Activated CD8-positive, alpha-beta memory T cell treated with anti-CD3 and anti-CD28 coated beads, Interleukin-2, amount 50 U/mL, for 24 hours (primary cell): ENCODE measurements around the gene ANKRD55.
"Not testable (repeated sequence)": the region's sequence is repeated elsewhere in the genome, so short reads cannot be mapped to it uniquely, and the experiment has no call there.

Source experiments
- DNase-seq: peaks from one replicate; pipeline ENCODE4 v3.0.0-alpha.2; 2020; ENCODE audit errors: extremely low read depth

ANKRD55 gene

DNA sequence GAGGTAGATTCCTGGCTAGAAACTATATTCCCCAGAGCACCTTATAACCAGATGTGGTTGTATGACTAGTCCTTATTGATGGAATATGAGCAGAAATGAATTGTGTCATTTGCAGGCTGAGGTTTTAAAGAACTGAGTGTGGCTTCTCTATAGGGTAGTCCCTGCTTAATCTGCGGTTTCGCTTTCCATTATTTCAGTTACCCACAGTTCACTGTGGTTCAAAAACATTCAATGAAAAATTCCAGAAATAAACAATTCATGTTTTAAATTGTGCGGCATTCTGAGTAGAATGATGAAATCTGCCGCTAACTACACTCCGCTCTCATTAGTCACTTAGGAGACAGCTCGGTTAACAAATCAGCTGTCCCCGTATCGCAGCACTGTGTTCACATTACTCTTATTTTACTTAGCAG lies 65.1 kb downstream of the ANKRD55 start:
- DNase-seq: no peak

DNA sequence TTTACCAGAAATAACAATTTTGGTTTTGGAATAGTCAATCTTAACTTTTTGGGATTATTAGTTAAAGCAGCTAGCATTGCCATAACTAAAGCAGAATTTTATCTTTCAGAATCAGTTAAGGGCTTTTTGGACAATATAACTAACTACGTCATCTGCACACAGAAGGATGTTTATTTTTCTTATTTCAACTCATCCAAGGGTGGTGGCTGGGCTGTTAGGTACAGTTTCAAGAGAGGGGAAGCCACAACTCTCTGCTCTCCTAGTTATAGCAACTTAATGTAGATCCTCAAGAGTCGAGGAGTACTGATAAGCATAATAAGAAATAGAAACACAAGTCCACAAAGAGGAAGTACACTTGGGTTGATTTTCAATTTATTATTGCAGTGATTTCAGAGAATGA lies 65.6 kb downstream of the ANKRD55 start:
- no peak for DNase-seq

DNA sequence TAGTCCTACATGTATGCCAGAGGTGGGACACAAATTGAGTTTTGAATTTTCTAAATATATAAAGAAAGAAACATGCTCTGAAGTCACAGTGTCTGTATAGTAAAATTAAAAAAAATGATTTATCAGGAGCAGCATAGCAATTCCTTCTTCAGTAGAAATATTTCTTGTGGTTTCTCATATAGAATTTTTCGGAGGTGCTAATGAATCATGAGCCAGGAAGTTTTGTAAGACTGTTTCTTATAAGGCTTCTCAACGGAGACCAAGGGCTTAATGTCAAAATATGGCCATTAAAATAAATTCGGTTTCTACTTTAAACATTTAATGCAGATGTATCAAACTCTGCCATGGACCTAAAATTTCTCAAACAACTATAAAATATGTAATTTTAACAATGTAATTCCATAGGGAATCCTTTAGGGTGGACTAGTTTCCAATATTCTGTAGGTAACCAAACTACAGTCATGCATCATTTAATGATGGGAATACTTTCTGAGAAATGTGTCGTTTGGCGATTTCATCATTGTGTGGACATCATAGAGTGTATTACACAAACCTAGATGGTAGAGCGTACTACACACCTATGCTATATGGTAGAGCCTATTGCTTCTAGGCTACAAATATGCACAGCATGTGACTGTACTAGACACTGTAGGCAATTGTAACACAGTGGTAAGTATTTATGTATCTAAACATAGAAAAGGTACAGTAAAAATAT lies 66.3 kb downstream of the ANKRD55 start:
- DNase-seq: no peak

DNA sequence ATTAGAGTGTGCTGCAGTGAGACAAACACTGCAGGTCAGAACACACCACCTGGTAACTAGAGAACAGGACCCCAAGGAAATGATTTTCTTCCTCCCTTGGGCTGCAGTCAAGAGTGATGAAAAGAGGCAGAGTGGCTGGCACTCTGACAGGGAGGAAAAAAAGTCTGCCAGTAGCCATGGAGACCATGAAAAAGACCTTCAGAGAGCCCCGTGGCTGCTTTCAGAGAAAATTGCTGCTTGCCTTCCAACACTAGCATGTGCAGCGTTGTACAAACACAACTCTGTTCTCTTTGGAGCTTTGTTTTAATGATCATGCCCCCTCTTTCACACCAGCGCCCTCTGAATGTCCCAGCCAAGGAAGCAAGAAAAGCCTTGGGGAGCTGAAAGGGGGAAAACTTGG lies 68.8 kb downstream of the ANKRD55 start:
- DNase-seq: no peak

DNA sequence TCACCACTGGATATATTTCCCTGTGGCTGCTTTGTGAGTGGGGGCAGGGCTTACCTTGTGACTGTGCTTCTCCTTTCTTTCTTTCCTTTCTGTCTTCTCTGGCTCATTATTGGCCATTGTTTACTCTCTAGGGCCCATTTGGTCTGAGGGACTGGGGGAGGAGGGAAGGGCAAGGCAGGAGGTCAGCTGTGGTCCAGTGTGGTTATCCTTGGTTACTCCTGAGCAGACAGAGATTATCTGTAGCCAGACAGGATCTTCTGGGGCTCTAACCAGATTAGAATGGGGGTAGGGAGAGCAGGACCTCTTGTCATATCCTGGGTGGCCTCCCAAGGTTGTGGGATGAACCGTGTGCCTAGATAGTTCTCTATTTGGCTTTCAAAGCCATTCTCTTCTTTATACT lies 71.2 kb downstream of the ANKRD55 start:
- DNase-seq: no peak

DNA sequence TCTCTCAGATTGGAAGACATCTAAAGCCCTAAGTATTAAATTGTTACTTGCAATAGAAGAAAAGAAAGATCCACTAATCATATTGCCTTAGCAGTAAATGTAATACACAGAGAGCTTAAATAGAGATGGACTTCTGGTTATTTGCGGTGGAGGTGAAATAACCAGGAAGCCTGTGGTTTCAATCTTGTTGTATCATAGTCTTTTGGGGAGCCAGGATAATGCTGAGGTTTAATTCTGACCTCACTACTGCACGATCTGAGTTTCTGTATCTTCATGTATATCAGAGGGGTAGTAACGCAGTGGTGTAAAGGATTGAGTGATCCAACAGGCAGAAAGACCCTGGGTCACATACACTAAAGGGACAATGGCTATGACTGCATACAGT lies 71.7 kb downstream of the ANKRD55 start:
- no peak for DNase-seq

DNA sequence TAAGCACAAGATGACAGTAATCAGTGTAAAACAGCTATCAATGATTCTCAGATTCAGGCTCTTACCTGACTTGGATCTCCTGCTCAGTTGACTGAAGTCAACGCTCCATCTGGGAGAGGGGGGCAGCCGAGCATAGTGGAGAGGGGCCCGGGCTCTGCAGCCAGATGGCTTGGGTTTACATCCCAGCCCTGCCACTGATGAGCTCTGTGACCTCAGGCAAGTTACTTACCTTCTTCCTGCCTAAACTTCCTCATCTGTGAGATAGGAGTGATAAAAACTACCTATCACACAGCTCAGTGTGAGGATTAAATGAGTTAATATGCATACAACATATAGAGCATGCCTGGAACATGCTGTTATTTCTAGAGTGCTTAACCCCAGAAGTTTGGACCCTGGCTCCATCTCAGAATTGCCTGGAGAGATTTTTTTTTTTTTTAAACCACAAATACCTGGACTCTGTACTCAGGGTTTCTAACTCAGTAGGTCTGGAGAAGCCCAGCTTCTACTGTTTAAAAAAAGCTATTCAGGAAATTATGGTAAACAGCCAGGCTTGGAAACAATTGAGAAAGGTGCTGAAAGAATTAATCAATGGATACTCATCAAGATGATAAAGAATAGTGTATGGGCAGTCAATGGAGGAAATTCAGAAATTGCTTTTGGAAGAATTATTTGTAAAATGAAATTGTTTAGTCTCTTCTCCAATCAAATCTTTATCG lies 72.2 kb downstream of the ANKRD55 start:
- DNase-seq: no peak

DNA sequence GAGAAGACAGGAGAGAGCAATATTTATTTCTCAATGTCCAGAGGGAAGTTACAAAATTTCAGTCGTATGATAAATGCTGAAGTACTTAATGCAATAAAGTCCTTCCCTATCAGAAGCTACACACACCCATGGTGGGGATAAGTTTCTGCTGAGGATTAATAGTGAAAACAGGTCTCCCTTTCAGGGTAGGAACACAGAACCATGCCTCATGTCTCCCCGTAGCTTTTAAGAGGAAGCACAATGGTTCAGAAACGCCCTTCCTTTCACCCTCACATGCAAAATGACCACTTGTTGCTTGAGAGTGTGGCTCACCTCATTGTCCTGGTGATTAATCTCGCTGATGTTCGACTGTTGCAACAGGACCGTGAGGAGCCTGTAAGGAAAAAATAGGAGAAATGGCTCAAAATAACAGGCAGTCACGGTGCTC lies 73.6 kb downstream of the ANKRD55 start:
- DNase-seq: no peak

DNA sequence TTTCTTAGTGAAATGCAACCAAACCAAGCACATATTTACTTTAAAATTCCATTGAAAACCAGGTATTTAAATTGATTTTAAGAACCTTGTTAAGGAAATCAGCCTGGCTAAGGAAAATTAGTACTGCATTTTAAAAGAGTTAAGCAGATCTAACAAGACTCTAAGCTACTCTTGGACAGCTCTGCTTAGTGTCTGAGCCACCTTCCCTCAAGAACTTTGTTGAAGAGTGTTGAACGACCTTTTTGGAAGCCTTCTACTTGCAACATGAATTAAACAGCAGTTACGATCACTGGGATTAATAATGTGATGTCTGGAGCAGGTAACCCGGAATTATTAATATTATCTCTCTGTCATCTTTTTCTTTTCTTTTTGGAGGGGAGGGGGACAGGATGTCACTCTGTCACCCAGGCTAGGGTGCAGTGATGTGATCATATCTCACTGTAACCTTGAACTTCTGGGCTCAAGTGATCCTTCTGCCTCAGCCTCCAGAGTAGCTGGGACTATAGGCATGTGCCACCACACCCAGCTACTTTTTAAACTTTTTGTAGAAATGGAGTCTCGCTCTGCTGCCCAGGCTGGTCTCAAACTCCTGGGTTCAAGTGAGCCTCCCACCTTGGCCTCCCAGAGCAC lies 74.7 kb downstream of the ANKRD55 start:
- DNase-seq: no peak

DNA sequence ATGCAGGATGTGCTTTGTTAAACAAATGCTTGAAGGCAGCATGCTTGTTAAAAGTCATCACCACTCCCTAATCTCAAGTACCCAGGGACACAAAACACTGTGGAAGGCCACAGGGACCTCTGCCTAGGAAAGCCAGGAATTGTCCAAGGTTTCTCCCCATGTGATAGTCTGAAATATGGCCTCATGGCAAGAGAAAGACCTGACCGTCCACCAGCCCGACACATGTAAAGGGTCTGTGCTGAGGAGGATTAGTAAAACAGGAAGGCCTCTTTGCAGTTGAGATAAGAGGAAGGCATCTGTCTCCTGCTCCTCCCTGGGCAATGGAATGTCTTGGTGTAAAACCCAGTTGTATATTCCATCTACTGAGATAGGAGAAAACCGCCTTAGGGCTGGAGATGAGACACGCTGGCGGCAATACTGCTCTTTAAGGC lies 75.9 kb downstream of the ANKRD55 start:
- not testable (repeated sequence) for DNase-seq

DNA sequence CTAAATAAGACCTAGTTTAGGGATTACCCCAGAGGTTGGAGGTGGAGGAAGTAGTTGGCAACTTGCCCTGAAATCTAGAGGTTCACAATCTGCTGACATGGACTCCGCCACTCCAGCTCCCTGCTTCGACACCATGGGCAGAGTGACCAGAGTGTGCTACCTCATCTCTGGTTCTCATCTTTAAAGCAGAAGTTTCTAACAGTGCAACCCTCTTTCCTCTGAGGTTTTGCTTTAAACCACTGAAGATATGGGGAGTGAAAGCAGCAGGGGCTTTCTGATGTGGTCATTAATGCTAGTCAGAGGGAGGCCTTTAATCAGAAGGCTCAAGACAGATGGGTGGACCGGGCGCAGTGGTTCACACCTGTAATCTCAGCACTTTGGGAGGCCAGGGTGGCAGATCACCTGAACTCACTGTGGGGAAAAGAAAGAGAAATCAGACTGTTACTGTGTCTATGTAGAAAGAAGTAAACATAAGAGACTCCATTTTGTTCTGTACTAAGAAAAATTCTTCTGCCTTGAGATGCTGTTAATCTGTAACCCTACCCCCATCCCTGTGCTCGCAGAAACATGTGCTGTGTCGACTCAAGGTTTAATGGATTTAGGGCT lies 76.4 kb downstream of the ANKRD55 start:
- DNase-seq: not testable (repeated sequence)

DNA sequence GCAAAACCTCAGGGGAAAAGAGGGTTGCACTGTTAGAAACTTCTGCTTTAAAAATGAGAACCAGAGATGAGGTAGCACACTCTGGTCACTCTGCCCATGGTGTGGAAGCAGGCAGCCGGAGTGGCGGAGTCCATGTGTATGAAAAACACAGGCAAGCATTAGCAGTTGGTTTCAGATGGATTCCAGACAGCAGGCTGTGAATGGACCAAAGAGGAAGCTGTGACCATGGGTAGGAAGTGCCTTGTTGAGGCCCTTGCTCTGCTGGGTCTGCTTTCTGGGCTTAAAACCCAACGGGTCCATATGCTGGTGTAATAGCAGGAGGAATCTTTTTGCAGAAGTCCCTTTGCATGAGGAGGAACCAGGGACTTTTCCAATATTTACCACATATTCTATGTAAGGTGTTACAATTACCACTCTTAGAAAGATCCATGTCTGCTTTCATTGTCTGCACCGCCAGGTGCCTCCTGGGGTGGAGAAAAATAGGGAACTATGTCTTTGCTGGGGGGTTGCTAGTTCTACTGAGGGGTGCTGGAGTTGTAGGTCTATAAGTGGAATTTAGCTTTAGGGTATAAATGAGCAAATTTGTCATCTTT lies 77.0 kb downstream of the ANKRD55 start:
- no peak for DNase-seq

DNA sequence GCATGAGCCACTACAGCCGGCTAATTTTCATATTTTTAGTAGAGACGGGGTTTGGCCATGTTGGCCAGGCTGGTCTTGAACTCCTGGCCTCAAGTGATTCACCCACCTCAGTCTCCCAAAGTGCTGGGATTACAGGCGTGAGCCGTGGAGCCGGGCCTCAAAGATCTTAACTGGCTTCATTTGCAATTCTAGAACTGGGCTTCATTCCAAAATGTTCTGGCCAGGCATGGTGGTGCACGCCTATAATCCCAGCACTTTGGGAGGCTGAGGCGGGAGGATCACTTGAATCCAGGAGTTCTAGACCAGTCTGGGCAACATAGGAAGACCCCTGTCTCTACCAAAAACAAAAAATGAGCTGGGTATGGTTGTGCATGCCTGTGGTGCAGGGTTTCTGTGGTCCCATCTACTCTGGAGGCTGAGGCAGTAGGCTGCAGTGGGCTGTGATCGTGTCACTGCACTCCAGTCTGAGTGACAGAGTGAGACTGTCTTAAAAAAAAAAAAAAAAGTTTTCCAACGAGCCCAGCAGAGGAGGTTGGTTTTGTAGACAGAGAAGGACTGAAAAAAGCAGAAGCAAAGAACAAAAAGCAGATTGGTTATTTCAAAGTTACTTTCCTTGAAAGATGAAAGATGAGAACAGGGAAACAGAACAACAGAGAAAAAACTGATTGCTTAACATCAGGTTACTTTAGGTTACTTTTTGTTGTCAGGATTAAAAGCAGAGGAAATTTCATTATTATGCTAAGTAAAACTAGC lies 78.2 kb downstream of the ANKRD55 start:
- no peak for DNase-seq

DNA sequence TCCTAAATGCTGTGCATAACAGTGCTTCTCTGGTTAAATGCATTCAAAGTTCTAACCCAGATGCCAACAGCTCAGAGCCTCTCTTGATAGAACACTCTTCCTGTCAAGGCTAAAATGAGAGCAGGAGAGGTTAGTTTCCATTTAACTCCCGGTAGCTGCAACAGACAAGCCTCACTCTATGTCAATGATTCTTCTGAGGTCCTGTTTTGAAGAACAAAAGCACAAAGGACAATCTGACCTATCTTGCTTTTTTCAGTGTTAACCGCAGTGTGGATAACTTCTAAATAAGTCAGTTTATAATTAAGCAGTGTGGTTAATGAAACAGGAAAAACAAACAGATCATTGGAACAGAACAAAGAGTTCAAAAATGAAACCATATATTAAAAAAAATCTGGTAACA lies 80.7 kb downstream of the ANKRD55 start:
- no peak for DNase-seq

DNA sequence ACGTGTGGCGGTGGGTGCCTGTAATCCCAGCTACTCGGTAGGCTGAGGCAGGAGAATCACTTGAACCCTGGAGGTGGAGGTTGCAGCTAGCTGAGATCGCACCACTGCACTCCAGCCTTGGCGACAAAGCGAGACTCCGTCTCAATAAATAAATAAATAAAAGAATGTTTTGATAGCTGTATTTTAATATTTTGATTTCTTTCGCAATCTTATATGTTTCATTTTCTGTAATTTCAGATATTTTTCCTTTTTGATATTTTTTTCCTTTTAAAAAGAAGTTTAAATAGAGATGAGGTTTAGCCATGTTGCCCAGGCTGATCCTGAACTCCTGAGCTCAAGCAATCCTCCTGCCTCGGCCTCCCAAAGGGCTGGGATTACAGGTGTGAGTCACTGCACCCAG lies 82.4 kb downstream of the ANKRD55 start:
- DNase-seq: not testable (repeated sequence)

DNA sequence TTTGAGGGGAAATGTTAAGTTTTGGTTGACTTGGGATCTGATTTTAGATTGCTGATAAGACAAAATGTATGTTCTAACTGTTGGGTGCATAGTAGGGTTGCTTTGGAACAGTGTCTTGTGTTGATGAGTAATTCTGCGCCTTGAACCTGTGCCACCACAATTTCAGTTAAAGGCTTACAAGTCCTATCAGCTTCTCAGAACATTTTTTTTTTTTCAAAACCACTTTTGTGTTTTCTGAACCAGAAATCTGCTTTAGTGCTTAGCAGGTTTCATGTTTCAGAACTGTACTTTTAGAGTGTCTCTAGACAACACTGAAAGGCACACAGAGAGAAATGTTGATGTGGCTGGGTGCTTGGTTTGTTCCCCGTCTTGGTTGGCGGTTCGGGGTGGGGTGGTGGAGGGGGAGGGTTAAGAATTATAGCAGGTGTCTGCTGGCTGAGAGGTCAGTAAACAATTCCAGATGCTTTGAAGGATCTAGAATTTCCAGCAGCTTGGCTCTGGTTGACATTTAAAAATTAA lies 84.6 kb downstream of the ANKRD55 start:
- no peak for DNase-seq

DNA sequence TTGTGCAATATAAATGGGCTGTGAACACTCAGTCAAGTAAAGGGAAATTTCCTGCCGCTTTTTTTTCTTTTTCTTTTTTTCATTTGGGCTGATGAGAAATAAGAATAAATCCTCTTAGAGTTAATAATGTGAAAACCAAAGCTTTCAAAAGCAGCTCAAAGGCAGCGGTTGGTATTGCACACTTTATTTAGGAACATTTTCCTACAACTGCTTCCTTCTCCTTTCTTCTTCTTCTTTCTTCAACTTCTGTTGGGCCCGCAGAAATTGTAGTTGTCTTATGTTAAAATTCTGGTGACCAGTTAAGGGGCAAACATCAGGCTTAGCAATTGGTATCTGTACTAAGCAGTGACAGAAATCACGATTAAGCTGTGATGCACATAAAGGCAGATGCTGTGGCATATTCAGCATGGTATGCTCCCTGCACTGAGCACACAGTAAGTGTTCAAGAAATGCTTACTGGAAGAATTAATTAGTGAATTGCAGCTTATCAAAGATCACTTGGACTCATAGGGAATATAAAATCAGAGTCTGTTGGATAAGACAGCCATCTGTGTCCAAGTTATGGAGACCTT lies 85.4 kb downstream of the ANKRD55 start:
- no peak for DNase-seq

DNA sequence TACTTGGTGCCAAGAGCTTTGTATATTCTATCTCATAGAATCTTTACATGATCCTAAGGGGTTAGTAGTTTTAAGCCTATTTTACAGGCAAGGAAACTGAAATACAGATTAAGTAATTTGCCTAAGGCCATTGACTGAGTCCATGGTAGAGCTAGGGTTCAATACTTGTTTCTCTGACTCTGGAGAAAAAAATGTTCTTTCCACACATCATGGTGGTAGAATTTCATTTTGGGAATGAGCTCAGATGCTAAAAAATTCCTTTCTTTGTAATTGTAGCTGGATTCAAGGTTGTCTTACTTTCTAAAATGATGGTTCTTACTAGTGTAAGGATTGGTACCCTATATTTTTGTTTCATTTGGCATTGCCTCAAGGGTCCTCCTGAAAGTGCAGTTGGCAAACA lies 86.0 kb downstream of the ANKRD55 start:
- no peak for DNase-seq

DNA sequence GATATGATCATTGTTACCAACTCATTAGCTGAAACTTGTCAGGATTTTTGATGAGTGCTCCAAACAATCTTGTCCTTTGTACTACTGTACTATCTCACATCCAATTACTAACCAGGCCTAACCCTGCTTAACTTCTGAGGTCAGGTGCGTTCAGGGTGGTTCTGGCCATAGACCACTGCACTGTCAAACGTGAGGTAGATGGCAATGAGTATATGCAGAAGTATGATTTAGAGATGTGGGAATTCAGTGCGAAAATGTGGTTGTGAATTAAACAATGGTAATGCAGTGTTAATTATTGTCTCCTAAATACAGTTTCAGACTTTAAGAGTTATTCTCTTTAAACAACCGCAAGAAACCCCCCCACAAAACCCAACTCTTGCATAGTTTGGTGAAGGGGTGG lies 86.5 kb downstream of the ANKRD55 start:
- no peak for DNase-seq

DNA sequence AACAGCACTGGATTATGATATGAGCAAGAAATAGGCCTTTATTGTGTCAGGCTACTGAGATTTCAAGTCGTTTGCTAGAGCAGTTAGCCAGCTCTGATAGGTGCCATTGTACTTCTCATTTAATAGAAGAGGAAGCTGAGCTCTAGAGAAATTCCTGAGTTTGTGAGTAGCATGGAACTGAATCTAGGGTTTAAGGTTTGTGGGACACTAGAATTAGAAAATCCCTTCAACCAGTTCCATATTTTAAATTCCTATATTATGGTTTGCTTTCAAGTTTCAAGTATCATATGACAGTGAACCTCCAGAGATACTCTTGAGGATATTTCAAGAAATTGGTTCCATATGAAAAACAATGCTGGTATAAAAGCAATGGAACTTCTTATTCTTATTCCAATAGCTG lies 87.6 kb downstream of the ANKRD55 start:
- DNase-seq: no peak

DNA sequence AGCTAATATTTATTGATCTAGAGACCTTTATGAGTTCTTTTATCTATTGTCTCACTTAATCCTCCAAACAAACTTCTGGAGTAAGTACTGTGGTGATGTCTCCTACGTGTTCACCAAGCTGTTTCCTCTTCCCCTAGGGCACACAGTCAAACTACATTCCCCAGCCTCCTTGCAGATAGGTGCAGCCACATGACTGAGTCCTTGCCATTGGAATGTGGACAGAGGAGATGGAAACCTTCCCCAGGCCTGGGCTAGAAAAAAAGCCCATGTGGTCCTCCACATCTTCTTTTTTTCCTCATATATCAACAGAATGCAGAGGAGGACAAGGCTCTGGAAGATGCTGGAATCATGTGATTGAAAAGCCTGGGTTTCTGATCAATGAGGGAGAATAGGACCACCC lies 88.0 kb downstream of the ANKRD55 start:
- no peak for DNase-seq
